ENCODE measurements around the gene MUC3A. TPM values are rescaled to one million over a fixed set of nuclear protein-coding genes. Genes with fewer than 3 reads are reported as not detected.
A peak's percentile ranks its signal among the peaks of the same experiment; 100 is the strongest.
"Not testable (repeated sequence)": the region's sequence is repeated elsewhere in the genome, so short reads cannot be mapped to it uniquely, and the experiment has no call there.

MUC3A gene
- total RNA-seq, 1 donor from 2014 or later: under 0.01 TPM

DNA sequence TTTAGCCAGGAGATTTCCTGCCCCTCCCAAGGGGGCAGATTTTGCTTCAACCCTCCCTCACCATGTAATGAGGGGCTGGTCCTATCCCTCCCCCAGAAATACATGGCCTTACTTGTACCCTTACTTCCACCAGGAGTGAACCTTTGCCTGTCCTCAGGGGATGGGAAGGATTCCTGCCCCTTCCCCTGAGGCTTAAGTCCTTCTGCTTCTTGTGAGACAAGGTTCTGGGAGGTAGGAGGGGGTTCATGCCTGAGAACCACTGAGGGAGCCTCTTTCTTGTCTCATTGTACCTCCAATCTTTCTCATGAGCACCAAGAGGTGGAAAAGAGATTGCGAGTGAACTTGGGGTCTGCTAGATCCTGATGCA, 19.5 kb upstream of the MUC3A start:
- no peak overlapping the region for H3K4me3 ChIP-seq (ENCODE audit: low read depth, low read length)
- H3K36me3 ChIP-seq (ENCODE audit: control insufficient read depth, insufficient read depth, low read length): no peaks in the 10 kb centered on the region
- DNase-seq (ENCODE audit: low read depth) (no peak), FAIRE-seq (no peak)
- H3K27me3 ChIP-seq (ENCODE audit: control insufficient read depth, insufficient read depth, low read length): no peaks in the 10 kb centered on the region
- TF ChIP-seq, protein P1, sequence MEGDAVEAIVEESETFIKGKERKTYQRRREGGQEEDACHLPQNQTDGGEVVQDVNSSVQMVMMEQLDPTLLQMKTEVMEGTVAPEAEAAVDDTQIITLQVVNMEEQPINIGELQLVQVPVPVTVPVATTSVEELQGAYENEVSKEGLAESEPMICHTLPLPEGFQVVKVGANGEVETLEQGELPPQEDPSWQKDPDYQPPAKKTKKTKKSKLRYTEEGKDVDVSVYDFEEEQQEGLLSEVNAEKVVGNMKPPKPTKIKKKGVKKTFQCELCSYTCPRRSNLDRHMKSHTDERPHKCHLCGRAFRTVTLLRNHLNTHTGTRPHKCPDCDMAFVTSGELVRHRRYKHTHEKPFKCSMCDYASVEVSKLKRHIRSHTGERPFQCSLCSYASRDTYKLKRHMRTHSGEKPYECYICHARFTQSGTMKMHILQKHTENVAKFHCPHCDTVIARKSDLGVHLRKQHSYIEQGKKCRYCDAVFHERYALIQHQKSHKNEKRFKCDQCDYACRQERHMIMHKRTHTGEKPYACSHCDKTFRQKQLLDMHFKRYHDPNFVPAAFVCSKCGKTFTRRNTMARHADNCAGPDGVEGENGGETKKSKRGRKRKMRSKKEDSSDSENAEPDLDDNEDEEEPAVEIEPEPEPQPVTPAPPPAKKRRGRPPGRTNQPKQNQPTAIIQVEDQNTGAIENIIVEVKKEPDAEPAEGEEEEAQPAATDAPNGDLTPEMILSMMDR (IDR thresholded peaks at IDR 0.05; ENCODE audit: insufficient read depth, low read length, severe bottlenecking): no peak

DNA sequence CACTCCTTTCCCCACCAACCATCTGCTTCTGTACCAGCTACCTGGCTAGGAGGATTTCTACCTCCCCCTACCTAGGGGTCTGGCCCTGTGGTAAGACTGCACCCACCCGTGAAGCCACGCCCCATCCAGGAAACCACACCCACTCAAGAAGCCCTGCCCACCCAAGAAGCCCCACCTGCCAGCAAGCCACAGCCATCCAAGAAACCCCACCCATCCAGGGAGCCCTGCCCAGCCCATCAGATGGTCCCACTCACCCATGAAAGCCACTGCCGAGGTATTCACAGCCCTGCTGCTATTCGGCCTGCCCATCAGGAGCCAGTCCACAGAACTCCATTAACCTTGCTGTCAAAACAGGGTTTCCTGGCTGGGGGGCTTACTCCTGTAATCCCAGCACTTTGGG, 15.6 kb upstream of the MUC3A start:
- TF ChIP-seq, protein P1 (IDR thresholded peaks at IDR 0.05; ENCODE audit: insufficient read depth, low read length, severe bottlenecking): no peak
- FAIRE-seq: no peak
- H3K4me3 ChIP-seq (ENCODE audit: low read depth, low read length): no peak overlapping the region
- no peaks in the 10 kb centered on the region for H3K27me3 ChIP-seq (ENCODE audit: control insufficient read depth, insufficient read depth, low read length)
- DNase-seq (ENCODE audit: low read depth): no peak
- no peaks in the 10 kb centered on the region for H3K36me3 ChIP-seq (ENCODE audit: control insufficient read depth, insufficient read depth, low read length)

DNA sequence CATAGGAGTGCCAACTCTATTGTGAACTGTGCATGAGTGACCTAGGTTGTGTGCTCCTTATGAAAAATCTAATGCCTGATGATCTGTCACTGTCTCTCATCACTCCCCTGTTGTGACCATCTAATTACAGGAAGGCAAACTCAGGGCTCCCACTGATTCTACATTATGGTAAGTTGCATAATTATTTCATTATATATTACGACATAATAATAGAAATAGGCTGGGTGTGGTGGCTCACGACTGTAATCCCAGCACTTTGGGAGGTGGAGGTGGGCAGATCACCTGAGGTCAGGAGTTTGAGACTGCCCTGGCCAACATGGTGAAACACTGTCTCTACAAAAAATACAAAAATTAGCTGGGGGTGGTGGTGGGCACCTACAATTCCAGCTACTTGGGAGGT, 14.0 kb upstream of the MUC3A start:
- not testable (repeated sequence) for FAIRE-seq

DNA sequence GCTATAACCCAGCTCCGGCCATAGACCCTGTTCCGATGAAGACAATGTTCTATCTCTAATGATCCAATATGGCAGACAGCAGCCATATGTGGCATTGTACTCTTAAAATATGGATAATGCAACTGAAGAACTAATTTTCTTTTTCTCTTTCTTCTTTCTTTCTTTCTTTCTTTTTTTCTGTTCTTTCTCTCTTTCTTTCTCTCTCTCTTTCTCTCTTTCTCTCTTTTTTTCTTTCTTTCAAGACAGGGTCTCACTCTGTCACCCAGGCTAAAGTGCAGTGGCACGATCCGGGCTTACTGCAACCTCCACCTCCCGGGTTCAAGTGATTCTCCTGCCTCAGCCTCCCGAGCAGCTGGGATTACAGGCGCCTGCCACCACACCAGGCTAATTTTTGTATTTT, 13.2 kb upstream of the MUC3A start:
- H3K27me3 ChIP-seq (ENCODE audit: control insufficient read depth, insufficient read depth, low read length); FAIRE-seq: not testable (repeated sequence)

More for the DNA sequence above, 14.0 kb upstream of the MUC3A start:
- H3K4me3 ChIP-seq (ENCODE audit: low read depth, low read length); H3K27me3 ChIP-seq (ENCODE audit: control insufficient read depth, insufficient read depth, low read length); H3K36me3 ChIP-seq (ENCODE audit: control insufficient read depth, insufficient read depth, low read length); DNase-seq (ENCODE audit: low read depth): not testable (repeated sequence)

DNA sequence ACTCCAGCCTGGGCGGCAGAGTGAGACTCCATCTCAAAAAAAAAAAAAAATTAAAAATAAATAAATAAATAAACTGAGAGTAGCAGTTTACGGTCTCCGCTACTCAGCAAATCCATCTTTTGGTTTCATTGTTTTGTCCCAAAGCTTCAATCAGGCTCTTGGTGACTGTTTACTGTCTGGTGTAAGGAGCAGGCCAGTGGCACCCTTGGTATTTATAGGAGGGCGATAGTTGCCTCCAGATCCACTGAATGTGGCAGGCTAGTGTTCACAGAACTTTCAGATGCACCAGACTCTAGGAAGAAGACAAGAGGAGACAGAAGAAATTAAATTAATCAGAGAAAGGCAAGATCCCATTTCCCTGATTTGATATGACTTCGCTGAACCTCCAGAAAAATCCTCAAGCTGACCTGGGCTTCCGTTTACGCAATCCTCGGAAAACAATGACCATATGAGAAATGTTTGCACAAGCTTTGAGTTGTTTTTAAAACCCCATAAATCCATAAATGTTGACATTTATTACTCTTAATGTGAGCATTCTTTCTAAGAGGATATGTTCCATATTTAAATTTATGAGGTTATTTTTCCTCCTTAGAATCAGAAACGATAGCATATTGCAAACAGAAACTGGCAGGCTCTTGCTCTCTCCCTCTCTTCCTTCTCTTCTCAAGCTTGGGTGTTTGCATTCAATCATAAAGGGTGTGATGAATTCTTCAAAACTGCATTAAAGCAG, 7.1 kb upstream of the MUC3A start:
- H3K36me3 ChIP-seq (ENCODE audit: control insufficient read depth, insufficient read depth, low read length): no peaks in the 10 kb centered on the region
- no peak overlapping the region for H3K4me3 ChIP-seq (ENCODE audit: low read depth, low read length)
- no peaks in the 10 kb centered on the region for H3K27me3 ChIP-seq (ENCODE audit: control insufficient read depth, insufficient read depth, low read length)
- DNase-seq (ENCODE audit: low read depth) (peak; percentile 50), FAIRE-seq (no peak)
- TF ChIP-seq, protein P1 (IDR thresholded peaks at IDR 0.05; ENCODE audit: insufficient read depth, low read length, severe bottlenecking): no peak

More for the DNA sequence above, 13.2 kb upstream of the MUC3A start:
- not testable (repeated sequence) for H3K4me3 ChIP-seq (ENCODE audit: low read depth, low read length); H3K36me3 ChIP-seq (ENCODE audit: control insufficient read depth, insufficient read depth, low read length); DNase-seq (ENCODE audit: low read depth)

DNA sequence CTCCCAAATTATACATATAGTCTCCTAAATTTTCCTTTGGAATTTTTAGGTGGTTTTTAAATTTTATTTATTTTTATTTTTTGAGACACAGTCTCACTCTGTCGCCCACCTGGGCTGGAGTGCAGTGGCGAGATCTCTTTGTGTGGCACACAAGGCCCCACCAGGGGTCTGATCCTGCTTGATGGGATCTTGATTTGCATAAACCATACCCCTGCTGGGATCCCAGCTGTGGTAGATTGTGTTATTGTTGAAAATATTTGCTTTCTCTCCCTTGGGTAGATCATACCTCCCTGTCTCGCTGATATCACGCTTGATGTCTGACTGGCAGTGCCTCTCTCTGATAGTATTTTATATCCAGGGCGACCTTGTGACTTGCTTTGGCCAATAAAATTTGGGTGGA, 5.6 kb upstream of the MUC3A start:
- Histone ChIP-seq H3K27me3 (ENCODE audit: control insufficient read depth, insufficient read depth, low read length) (no peaks in the 10 kb centered on the region), H3K4me3 (ENCODE audit: low read depth, low read length) (no peak overlapping the region), H3K36me3 (ENCODE audit: control insufficient read depth, insufficient read depth, low read length) (no peaks in the 10 kb centered on the region)
- FAIRE-seq (no peak), DNase-seq (ENCODE audit: low read depth) (no peak)
- TF ChIP-seq, protein P1 (IDR thresholded peaks at IDR 0.05; ENCODE audit: insufficient read depth, low read length, severe bottlenecking): no peak

DNA sequence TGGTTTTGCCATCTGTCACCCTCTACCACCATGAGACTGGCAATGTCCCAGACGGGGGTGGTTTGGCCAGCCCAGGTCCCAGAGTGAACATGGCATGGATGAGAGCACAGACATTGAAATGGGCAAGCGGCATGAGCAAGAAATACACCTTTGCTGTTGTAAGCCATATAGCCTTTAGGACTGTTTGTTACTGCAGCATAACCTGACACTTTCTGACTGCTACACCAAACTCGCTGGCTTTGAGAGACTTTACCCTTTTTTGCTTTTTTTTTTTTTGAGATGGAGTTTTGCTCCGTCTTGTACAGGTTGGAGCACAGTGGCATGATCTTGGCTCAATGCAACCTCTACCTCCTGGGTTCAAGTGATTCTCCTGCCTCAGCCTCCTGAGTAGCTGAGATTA, 5.2 kb upstream of the MUC3A start:
- TF ChIP-seq, protein P1 (IDR thresholded peaks at IDR 0.05; ENCODE audit: insufficient read depth, low read length, severe bottlenecking): no peak
- DNase-seq (ENCODE audit: low read depth) (no peak), FAIRE-seq (no peak)
- no peaks in the 10 kb centered on the region for H3K27me3 ChIP-seq (ENCODE audit: control insufficient read depth, insufficient read depth, low read length)
- no peak overlapping the region for H3K4me3 ChIP-seq (ENCODE audit: low read depth, low read length)
- H3K36me3 ChIP-seq (ENCODE audit: control insufficient read depth, insufficient read depth, low read length): no peaks in the 10 kb centered on the region
